Measurements from ENCODE around the gene KCTD15. TPM values are rescaled to one million over a fixed set of nuclear protein-coding genes. Genes with fewer than 3 reads are reported as not detected.

KCTD15 gene
- total and polyA plus RNA-seq, 8 donors, result 21.8 to 78.1 (median 57.2) TPM

DNA sequence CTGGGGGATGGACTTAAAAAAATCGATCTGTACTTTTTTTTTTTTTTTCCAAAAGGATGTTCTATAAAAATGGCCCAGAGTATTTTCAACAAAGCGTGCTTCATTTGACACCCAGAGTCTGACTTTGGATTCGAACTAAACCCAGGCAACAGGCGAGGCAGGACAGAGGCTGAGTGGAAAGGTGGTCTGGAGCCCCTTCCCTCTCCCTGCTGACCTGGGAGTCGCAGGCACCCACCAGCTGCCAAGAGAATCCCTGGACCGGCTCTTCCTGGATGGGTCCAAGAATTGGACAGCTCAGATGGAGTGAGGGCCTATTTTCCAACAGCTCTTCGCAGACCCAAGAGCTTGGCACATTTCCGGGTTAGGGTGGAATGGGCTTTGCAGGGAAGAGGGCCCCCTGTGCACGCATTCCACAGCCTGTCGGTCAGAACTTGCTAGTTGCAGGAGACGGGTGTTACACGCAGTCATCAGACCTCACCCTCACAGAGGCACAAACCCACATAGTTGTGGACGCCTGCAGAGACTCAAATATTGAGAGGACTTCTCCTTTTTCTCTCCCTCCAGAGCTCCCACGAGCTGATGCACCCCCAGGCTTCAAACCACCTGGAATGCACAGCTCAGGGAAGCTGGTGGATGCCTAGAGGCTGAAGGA lies 15.2 kb downstream of the KCTD15 start:
- Histone ChIP-seq H3K4me1 (peaks cover 2 to 23% of the 10 kb centered on the region in 2 donors), H3K27ac (no peak overlapping the region), H3K27me3 (no peaks in the 10 kb centered on the region), H3K9me3 (no peaks in the 10 kb centered on the region), H3K36me3 (peaks cover 0 to 49% of the 10 kb centered on the region in 2 donors), H3K4me3 (no peak overlapping the region)
- intact Hi-C loops (cut with DNase I), result no loop called here
- ATAC-seq (no peak), DNase-seq (peak in 1 of 4 donors; percentile 10)
- TF ChIP-seq CTCF (IDR thresholded peaks at IDR 0.05), result no peak

- no peak overlapping the region for H3K27ac ChIP-seq
- intact Hi-C loops (cut with DNase I), result no loop called here
These were observed 16.0 kb downstream of the KCTD15 start for GRCh38 chr19:33812388-33813330.

DNA sequence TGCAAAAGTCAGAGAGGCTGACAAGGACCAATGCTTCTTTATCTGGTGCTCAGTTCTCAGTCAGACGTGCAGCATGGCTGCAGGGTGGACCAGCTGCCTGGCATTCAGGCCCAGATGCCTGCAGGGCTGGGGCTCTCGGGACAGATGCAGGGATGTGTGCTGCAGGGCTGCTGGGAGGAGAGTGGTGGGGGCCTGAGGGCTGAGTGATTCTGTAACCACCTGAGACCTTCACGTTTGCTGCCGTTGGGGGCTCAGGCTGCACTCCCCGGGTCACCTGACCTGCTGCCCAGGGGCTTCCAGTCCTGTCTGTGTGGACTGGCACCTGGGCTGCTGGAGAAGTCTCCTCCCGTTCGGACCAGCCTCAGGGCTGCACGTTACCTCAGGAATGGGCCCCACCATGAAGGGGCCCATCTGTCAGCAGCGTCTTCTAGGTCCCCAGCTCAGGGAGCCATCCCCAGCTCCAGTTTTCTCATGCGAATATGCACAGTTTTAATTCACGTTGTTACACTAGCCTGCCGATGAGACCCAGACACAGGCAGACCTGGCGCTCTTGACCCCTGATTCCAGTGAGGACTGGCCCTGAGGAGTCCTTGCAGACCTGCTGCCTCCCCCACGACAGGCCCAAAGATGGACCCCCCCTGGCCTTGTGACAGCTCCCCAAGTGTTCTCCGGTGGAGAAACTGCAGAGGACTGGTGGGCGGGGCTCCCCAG lies 16.9 kb downstream of the KCTD15 start:
- peaks cover 7 to 38% of the 10 kb centered on the region in 2 donors for H3K4me1 ChIP-seq
- TF ChIP-seq CTCF (IDR thresholded peaks at IDR 0.05), result no peak

More at GRCh38 chr19:33812388-33813330, 16.0 kb downstream of the KCTD15 start:
- H3K36me3 ChIP-seq, result peaks cover 0 to 46% of the 10 kb centered on the region in 2 donors
- H3K9me3 ChIP-seq, result no peaks in the 10 kb centered on the region
- ATAC-seq (no peak), DNase-seq (peak in 1 of 4 donors; percentile 23)
- peaks cover 7 to 31% of the 10 kb centered on the region in 2 donors for H3K4me1 ChIP-seq
- TF ChIP-seq CTCF (IDR thresholded peaks at IDR 0.05), result no peak
- H3K27me3 ChIP-seq, result no peaks in the 10 kb centered on the region
- H3K4me3 ChIP-seq, result no peak overlapping the region

DNA sequence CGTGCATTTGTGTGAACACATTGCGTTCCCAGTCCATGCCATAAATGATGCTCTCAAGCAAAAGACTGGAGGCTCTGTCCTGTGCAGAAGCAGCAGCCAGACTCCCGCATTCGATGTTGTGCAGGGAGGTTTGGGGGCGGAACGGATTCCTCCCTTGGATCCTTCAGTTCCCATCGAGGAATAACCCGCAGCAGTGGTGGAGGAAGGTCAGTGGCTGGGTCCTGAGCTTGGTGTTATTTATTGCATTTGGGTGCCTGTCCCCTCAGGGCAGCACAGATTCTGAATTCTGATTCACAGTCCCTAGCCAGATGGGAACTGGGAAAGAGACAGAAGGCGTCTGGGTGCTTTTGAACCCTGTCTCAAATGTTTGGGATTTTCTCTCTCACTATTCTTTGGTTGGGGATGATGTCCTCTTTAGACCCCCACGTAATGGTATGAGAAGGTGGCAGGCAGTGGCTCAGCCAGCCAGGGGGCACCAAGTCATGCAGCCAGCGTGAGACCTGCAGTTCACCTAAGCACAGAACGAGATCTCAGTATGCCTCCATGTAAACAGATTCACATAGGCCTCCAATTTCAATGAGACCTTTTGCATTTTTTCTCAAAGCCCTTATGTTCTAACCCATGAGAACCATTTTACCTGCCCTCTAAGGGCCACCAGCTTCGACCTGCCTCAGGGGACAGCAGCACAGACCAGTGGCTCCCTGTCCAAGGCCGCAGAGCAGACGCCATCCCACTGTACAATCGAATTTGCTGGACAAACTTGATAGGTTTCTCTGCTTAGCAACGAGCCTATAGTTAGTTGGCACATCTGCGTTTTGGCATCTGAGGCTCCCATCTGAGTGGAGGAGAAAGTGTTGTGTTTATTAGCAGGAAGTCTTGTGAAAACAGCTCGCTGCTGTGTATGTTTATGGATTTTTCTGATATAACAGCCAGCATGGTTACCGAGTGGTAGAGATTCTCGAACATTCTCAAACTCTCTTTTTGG lies 17.8 kb downstream of the KCTD15 start:
- peaks cover 0 to 36% of the 10 kb centered on the region in 2 donors for H3K36me3 ChIP-seq
- intact Hi-C loops (cut with DNase I), result no loop called here
- H3K27ac ChIP-seq, result no peak overlapping the region
- DNase-seq (peak in 3 of 4 donors; percentile 21 to 84 (median 69)), ATAC-seq (no peak)
- TF ChIP-seq CTCF (IDR thresholded peaks at IDR 0.05), result no peak
- H3K4me1 ChIP-seq, result peaks cover 9 to 47% of the 10 kb centered on the region in 2 donors
- no peaks in the 10 kb centered on the region for H3K27me3 ChIP-seq
- H3K9me3 ChIP-seq, result no peaks in the 10 kb centered on the region
- no peak overlapping the region for H3K4me3 ChIP-seq

More for the DNA sequence above, 16.9 kb downstream of the KCTD15 start:
- ATAC-seq (no peak), DNase-seq (no peak)
- Histone ChIP-seq H3K27ac (no peak overlapping the region), H3K9me3 (no peaks in the 10 kb centered on the region), H3K36me3 (peaks cover 0 to 38% of the 10 kb centered on the region in 2 donors), H3K27me3 (no peaks in the 10 kb centered on the region), H3K4me3 (no peak overlapping the region)
- intact Hi-C loops (cut with DNase I), result no loop called here

Data from left lung (tissue), 10 donors.